ACHN (cell line): ENCODE measurements around the gene GPR12.

ENCODE experiments used
- DNase-seq: peaks from one replicate; pipeline ENCODE4 v3.0.0-alpha.2; 2015
- in situ Hi-C: cut with HindIII; loops from 2 replicates; pipeline ENCODE4 v1.10.0; 2017; ENCODE audit warnings: low sequenced_read_pairs, low pct_ligation_motif_present, low pct_unique_long_range_greater_than_20kb

Gene GPR12

GRCh38 chr13:26759907-26760831, at the start of gene GPR12:
GPR12 (minus strand) TSS chr13:26760786; CDS start chr13:26759827, 959 bp downstream.
- DNase-seq: no peak
- in situ Hi-C loops: no loop called here

- DNase-seq: no peak
- in situ Hi-C loops: no loop called here
These were observed 49.5 kb upstream of the GPR12 start for GRCh38 chr13:26810095-26810494.

- no peak for DNase-seq
- in situ Hi-C loops: no loop called here
These were observed 46.3 kb upstream of the GPR12 start for GRCh38 chr13:26806891-26807290.

- DNase-seq: no peak
- in situ Hi-C loops: no loop called here
These were observed 27.4 kb upstream of the GPR12 start for GRCh38 chr13:26787961-26788360.

- in situ Hi-C loops: no loop called here
These were observed 26.2 kb upstream of the GPR12 start for GRCh38 chr13:26786651-26787295.

GRCh38 chr13:26785838-26786630, 25.4 kb upstream of the GPR12 start:
- no peak for DNase-seq
- in situ Hi-C loops: no loop called here

More at GRCh38 chr13:26786651-26787295, 26.2 kb upstream of the GPR12 start:
- DNase-seq: no peak

GRCh38 chr13:26784704-26785639, 24.4 kb upstream of the GPR12 start:
- in situ Hi-C loops: no loop called here
- DNase-seq: no peak

GRCh38 chr13:26780411-26780810, 19.8 kb upstream of the GPR12 start:
- no peak for DNase-seq
- in situ Hi-C loops: no loop called here

- DNase-seq: no peak
- in situ Hi-C loops: no loop called here
These were observed 18.7 kb upstream of the GPR12 start for GRCh38 chr13:26779321-26779720.

- no peak for DNase-seq
- in situ Hi-C loops: no loop called here
These were observed 11.9 kb upstream of the GPR12 start for GRCh38 chr13:26772531-26772930.

GRCh38 chr13:26771796-26772195, 11.2 kb upstream of the GPR12 start:
- in situ Hi-C loops: no loop called here
- no peak for DNase-seq

GRCh38 chr13:26762745-26763345, 2.3 kb upstream of the GPR12 start:
- in situ Hi-C loops: no loop called here
- no peak for DNase-seq

GRCh38 chr13:26760832-26761582, 421 bp upstream of the GPR12 start:
- in situ Hi-C loops: no loop called here
- DNase-seq: no peak

- no peak for DNase-seq
- in situ Hi-C loops: no loop called here
These were observed 1.2 kb downstream of the GPR12 start for GRCh38 chr13:26759249-26759906.

- in situ Hi-C loops: no loop called here
- no peak for DNase-seq
These were observed 2.0 kb downstream of the GPR12 start for GRCh38 chr13:26758496-26759157.

- in situ Hi-C loops: no loop called here
These were observed 3.6 kb downstream of the GPR12 start for GRCh38 chr13:26756961-26757360.

More at GRCh38 chr13:26756961-26757360, 3.6 kb downstream of the GPR12 start:
- DNase-seq: no peak
